DND-41 (cell line): ENCODE results near the gene TTC19.

Source experiments
- CTCF ChIP-seq: IDR thresholded peaks from 2 replicates; pipeline ENCODE4 v1.5.1; 2012; ENCODE audit warnings: borderline replicate concordance, low read length, moderate library complexity, mild to moderate bottlenecking; ENCODE audit not compliant: poor library complexity, severe bottlenecking; ENCODE audit errors: extremely low read depth
- EZH2 ChIP-seq: IDR thresholded peaks from 3 replicates; pipeline ENCODE4 v1.6.1; 2012; ENCODE audit warnings: borderline replicate concordance, low read depth, mild to moderate bottlenecking, moderate library complexity, low read length, inconsistent platforms; ENCODE audit not compliant: severe bottlenecking

GRCh38 chr17:15967706-15968399, 31.8 kb upstream of the TTC19 start:
- TF ChIP-seq EZH2 (no peak), CTCF (no peak)
